ENCODE data around the gene MYO16. TPM values are rescaled to one million over a fixed set of nuclear protein-coding genes. Genes with fewer than 3 reads are reported as not detected.
A peak's percentile ranks its signal among the peaks of the same experiment; 100 is the strongest.

MYO16 gene
- polyA plus RNA-seq, 1 donor from 2014 or later: 2.5 TPM

DNA sequence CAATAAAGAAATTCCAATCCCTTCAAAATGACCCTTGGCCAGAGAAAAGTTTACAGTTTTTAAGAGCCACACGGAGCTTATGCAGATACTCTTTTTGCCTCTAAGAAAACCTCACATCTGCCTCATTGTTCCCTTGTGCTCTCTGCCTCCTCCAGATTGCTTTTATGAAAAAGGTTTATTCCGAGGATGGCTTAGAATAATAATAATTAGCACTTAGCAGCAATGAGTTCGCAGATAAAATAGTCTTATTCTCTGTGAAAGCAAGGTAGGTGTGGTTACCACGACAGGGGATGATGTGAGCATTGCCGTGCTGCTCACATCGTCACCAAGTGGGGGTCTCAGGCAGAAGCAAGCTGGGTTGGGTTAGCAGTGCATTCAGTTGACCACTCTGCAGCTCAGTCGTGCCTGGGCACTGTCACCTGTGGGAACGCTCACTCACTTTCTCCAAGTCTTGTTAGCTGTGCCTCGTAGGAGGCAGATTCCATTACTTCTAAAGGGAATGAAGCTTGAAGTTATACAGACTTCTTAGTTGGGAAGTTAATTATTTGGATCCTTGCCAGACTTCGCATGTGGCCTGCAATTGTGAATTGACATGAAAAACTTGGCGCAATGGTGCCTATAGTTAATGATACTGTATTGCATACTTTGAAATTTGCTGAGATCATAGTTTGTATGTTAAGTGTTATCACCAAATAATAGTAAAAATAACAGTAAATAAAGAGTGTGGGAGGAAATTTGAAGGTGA is 157.2 kb downstream of the MYO16 start:
- H3K27me3 ChIP-seq (ENCODE audit: insufficient read depth, low read depth, low read length): no peaks in the 10 kb centered on the region
- H3K36me3 ChIP-seq (ENCODE audit: insufficient read depth, low read length): no peaks in the 10 kb centered on the region
- H4K20me1 ChIP-seq (ENCODE audit: insufficient read depth): no peaks in the 10 kb centered on the region
- no peaks in the 10 kb centered on the region for H3K9me3 ChIP-seq (ENCODE audit: low read length)
- TF ChIP-seq POLR2AphosphoS5 (IDR thresholded peaks at IDR 0.05): no peak
- H3K4me2 ChIP-seq (ENCODE audit: low read length): no peak overlapping the region
- no peaks in the 10 kb centered on the region for H3K79me2 ChIP-seq (replicated peaks; ENCODE audit: insufficient read depth, low read length)
- H2AFZ ChIP-seq (ENCODE audit: low read depth, low read length): no peak overlapping the region
- no peak overlapping the region for H3K9ac ChIP-seq (ENCODE audit: low read length)
- H3K9me2 ChIP-seq (ENCODE audit: insufficient read depth, low read length): no peaks in the 10 kb centered on the region
- H3F3A ChIP-seq (ENCODE audit: insufficient read depth, low read length, poor library complexity, severe bottlenecking): no peaks in the 10 kb centered on the region
- H3K27ac ChIP-seq (ENCODE audit: low read length): no peak overlapping the region
- no peak overlapping the region for H3K4me3 ChIP-seq (ENCODE audit: low read length)

DNA sequence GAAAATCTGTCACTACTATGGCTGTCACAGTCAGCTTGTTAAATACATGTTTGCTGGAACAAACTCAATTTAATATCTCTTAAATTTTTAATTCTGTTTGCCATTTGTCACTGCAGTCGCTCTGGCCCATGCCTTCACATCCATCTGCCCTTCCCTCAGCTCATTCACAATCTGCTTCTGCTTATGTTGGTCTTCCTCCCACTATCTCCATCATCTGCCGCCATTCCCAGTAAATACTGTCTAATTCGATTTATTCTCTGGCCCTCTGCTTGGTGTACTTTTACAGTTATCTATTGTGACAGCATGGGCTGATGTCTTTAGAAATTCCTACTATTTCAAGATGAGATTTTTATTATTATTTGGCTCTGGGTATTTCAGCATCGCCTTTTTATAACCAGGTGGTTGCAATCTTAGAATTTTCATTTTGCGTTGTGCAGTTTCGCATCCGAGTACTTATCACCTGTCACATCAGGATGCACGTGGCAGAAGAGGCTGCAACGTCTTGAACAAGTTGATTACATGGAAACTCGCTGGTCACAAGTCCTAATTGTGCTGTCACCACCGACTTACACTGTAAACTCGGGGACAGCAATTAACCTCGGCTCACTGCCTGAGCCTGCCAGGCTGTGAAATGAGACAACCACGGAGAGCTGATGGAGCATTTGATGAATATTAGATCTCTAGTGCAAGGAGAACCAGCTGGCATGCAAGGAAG is 158.4 kb downstream of the MYO16 start:
- Histone ChIP-seq H3K9ac (ENCODE audit: low read length) (no peak overlapping the region), H2AFZ (ENCODE audit: low read depth, low read length) (no peak overlapping the region), H3K27me3 (ENCODE audit: insufficient read depth, low read depth, low read length) (no peaks in the 10 kb centered on the region), H3K4me2 (ENCODE audit: low read length) (peak overlapping the region; percentile 16), H3K36me3 (ENCODE audit: insufficient read depth, low read length) (no peaks in the 10 kb centered on the region), H3K79me2 (replicated peaks; ENCODE audit: insufficient read depth, low read length) (no peaks in the 10 kb centered on the region), H3K9me3 (ENCODE audit: low read length) (no peaks in the 10 kb centered on the region), H3K4me3 (ENCODE audit: low read length) (peak overlapping the region; percentile 49), H3F3A (ENCODE audit: insufficient read depth, low read length, poor library complexity, severe bottlenecking) (no peaks in the 10 kb centered on the region), H3K27ac (ENCODE audit: low read length) (peak overlapping the region; percentile 53), H3K9me2 (ENCODE audit: insufficient read depth, low read length) (no peaks in the 10 kb centered on the region), H4K20me1 (ENCODE audit: insufficient read depth) (no peaks in the 10 kb centered on the region)
- TF ChIP-seq POLR2AphosphoS5 (IDR thresholded peaks at IDR 0.05) (peak; percentile 76), RAD21 (conservative IDR thresholded peaks at IDR 0.05) (peak; percentile 9), MXI1 (conservative IDR thresholded peaks at IDR 0.05; ENCODE audit: poor library complexity, severe bottlenecking) (peak; percentile 17), EP300 (conservative IDR thresholded peaks at IDR 0.05; ENCODE audit: poor library complexity, severe bottlenecking) (peak; percentile 65), SMC3 (conservative IDR thresholded peaks at IDR 0.05; ENCODE audit: poor library complexity) (no peak), EZH2 (IDR thresholded peaks at IDR 0.05; ENCODE audit: borderline replicate concordance, insufficient read depth, low read length, poor library complexity, severe bottlenecking) (no peak)
- TF ChIP-seq, protein P1, sequence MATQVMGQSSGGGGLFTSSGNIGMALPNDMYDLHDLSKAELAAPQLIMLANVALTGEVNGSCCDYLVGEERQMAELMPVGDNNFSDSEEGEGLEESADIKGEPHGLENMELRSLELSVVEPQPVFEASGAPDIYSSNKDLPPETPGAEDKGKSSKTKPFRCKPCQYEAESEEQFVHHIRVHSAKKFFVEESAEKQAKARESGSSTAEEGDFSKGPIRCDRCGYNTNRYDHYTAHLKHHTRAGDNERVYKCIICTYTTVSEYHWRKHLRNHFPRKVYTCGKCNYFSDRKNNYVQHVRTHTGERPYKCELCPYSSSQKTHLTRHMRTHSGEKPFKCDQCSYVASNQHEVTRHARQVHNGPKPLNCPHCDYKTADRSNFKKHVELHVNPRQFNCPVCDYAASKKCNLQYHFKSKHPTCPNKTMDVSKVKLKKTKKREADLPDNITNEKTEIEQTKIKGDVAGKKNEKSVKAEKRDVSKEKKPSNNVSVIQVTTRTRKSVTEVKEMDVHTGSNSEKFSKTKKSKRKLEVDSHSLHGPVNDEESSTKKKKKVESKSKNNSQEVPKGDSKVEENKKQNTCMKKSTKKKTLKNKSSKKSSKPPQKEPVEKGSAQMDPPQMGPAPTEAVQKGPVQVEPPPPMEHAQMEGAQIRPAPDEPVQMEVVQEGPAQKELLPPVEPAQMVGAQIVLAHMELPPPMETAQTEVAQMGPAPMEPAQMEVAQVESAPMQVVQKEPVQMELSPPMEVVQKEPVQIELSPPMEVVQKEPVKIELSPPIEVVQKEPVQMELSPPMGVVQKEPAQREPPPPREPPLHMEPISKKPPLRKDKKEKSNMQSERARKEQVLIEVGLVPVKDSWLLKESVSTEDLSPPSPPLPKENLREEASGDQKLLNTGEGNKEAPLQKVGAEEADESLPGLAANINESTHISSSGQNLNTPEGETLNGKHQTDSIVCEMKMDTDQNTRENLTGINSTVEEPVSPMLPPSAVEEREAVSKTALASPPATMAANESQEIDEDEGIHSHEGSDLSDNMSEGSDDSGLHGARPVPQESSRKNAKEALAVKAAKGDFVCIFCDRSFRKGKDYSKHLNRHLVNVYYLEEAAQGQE (IDR thresholded peaks at IDR 0.05; ENCODE audit: borderline replicate concordance): peak; percentile 68

DNA sequence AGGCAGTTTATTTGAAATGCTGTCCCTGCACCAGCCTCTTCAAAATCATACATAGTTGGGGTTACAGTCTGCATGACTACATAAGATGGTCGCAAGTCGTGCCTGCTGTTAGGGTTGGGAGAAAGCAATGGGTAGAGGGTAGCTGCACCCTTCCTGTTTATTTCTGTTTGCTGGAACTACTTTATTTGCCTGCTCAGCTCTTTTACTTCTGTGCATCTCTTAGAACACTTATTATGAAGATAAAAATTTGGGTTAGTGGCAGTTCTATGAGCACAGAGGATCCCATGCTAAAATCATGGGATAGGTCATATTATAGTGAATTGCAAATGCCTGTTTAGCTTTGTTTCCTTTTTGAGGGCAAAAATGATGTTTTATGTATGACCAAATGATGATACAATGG is 160.1 kb downstream of the MYO16 start:
- Histone ChIP-seq H3K9ac (ENCODE audit: low read length) (no peak overlapping the region), H3K4me3 (ENCODE audit: low read length) (no peak overlapping the region), H3F3A (ENCODE audit: insufficient read depth, low read length, poor library complexity, severe bottlenecking) (no peaks in the 10 kb centered on the region), H3K27ac (ENCODE audit: low read length) (peak overlapping the region; percentile 53), H3K36me3 (ENCODE audit: insufficient read depth, low read length) (no peaks in the 10 kb centered on the region), H3K4me2 (ENCODE audit: low read length) (peak overlapping the region; percentile 9), H4K20me1 (ENCODE audit: insufficient read depth) (no peaks in the 10 kb centered on the region), H2AFZ (ENCODE audit: low read depth, low read length) (no peak overlapping the region), H3K27me3 (ENCODE audit: insufficient read depth, low read depth, low read length) (no peaks in the 10 kb centered on the region), H3K79me2 (replicated peaks; ENCODE audit: insufficient read depth, low read length) (no peaks in the 10 kb centered on the region), H3K9me3 (ENCODE audit: low read length) (no peaks in the 10 kb centered on the region), H3K9me2 (ENCODE audit: insufficient read depth, low read length) (no peaks in the 10 kb centered on the region)
- no peak for TF ChIP-seq TAF1 (IDR thresholded peaks at IDR 0.05; ENCODE audit: low read depth)

Data from neural cell (in vitro differentiated cells).